Trophoblast cell (in vitro differentiated cells and primary cell): Measurements from ENCODE around the gene NTM. TPM values are rescaled to one million over a fixed set of nuclear protein-coding genes. Genes with fewer than 3 reads are reported as not detected.

Source experiments
- DNase-seq, 2 donors: peaks; one replicate each; pipeline ENCODE4 v3.0.0-alpha.2; 2016
- H2AFZ ChIP-seq: 2 replicates; pipeline ENCODE4 v1.6.1; 2013; ENCODE audit warnings: low read length, moderate library complexity, mild to moderate bottlenecking; ENCODE audit not compliant: insufficient read depth, poor library complexity
- H2AK5ac ChIP-seq: 2 replicates; pipeline ENCODE4 v1.6.1; 2013; ENCODE audit warnings: mild to moderate bottlenecking, low read length
- H2BK120ac ChIP-seq: 2 replicates; pipeline ENCODE4 v1.6.1; 2013; ENCODE audit warnings: low read length, mild to moderate bottlenecking, moderate library complexity; ENCODE audit not compliant: insufficient read depth, poor library complexity
- H2BK12ac ChIP-seq: 2 replicates; pipeline ENCODE4 v1.6.1; 2013; ENCODE audit warnings: mild to moderate bottlenecking, low read length, moderate library complexity
- H2BK5ac ChIP-seq: 2 replicates; pipeline ENCODE4 v1.6.1; 2013; ENCODE audit warnings: low read length, low read depth, moderate library complexity, mild to moderate bottlenecking; ENCODE audit not compliant: poor library complexity
- H3K14ac ChIP-seq: 2 replicates; pipeline ENCODE4 v1.6.1; 2013; ENCODE audit warnings: mild to moderate bottlenecking, low read length
- H3K18ac ChIP-seq: 2 replicates; pipeline ENCODE4 v1.6.1; 2013; ENCODE audit warnings: mild to moderate bottlenecking, low read length
- H3K23ac ChIP-seq: 2 replicates; pipeline ENCODE4 v1.6.1; 2013; ENCODE audit warnings: low read length
- H3K27ac ChIP-seq: 2 replicates; pipeline ENCODE4 v1.5.1; 2013; ENCODE audit warnings: low read depth, mild to moderate bottlenecking, inconsistent platforms, low read length, moderate library complexity
- H3K27me3 ChIP-seq: 2 replicates; pipeline ENCODE4 v1.6.1; 2013; ENCODE audit warnings: inconsistent platforms, mild to moderate bottlenecking, low read length, moderate library complexity; ENCODE audit not compliant: insufficient read depth
- H3K36me3 ChIP-seq, 2 experiments: 1 replicate in 1 of 2; 2 replicates in 1 of 2; pipeline ENCODE4 v1.6.1; 2013; ENCODE audit warnings: low read length in 2 of 2, mild to moderate bottlenecking in 2 of 2, moderate library complexity in 1 of 2; ENCODE audit not compliant: insufficient read depth in 2 of 2, control insufficient read depth in 1 of 2
- H3K4ac ChIP-seq: 2 replicates; pipeline ENCODE4 v1.6.1; 2013; ENCODE audit warnings: low read depth, mild to moderate bottlenecking, low read length, moderate library complexity
- H3K4me1 ChIP-seq, 2 experiments: 1 replicate in 1 of 2; 2 replicates in 1 of 2; pipeline ENCODE4 v1.6.1; 2013; ENCODE audit warnings: low read length in 2 of 2, mild to moderate bottlenecking in 2 of 2, moderate library complexity in 1 of 2; ENCODE audit not compliant: insufficient read depth in 2 of 2, control insufficient read depth in 1 of 2
- H3K4me2 ChIP-seq: 2 replicates; pipeline ENCODE4 v1.6.1; 2013; ENCODE audit warnings: inconsistent platforms, mild to moderate bottlenecking, low read length, moderate library complexity
- H3K4me3 ChIP-seq: 2 replicates; pipeline ENCODE4 v1.5.1; 2013; ENCODE audit warnings: mild to moderate bottlenecking, low read depth, low read length, inconsistent platforms
- H3K79me1 ChIP-seq: one replicate; pipeline ENCODE4 v1.6.1; 2013; ENCODE audit warnings: low read length
- H3K79me2 ChIP-seq: 2 replicates; pipeline ENCODE4 v1.6.1; 2013; ENCODE audit warnings: low read length, mild to moderate bottlenecking; ENCODE audit not compliant: control insufficient read depth, insufficient read depth, poor library complexity
- H3K9ac ChIP-seq: 2 replicates; pipeline ENCODE4 v1.6.1; 2013; ENCODE audit warnings: mild to moderate bottlenecking, low read length
- H3K9me3 ChIP-seq: 2 replicates; pipeline ENCODE4 v1.6.1; 2013; ENCODE audit warnings: low read depth, mild to moderate bottlenecking, control low read depth, inconsistent platforms, low read length; ENCODE audit not compliant: insufficient read depth
- H4K12ac ChIP-seq: 2 replicates; pipeline ENCODE4 v1.6.1; 2013; ENCODE audit warnings: low read depth, mild to moderate bottlenecking, low read length, moderate library complexity
- H4K8ac ChIP-seq: 2 replicates; pipeline ENCODE4 v1.6.1; 2013; ENCODE audit warnings: low read depth, mild to moderate bottlenecking, low read length, moderate library complexity
- H4K91ac ChIP-seq: one replicate; pipeline ENCODE4 v1.6.1; 2013; ENCODE audit warnings: low read depth, mild to moderate bottlenecking, low read length, moderate library complexity
- WGBS: extraction: QIAGEN DNeasy Blood & Tissue Kit; methylation state at CpG from one replicate; pipeline ENCODE4 v1.1.7; 2013; ENCODE audit warnings: missing lambda C conversion rate; ENCODE audit not compliant: insufficient read length, insufficient coverage; ENCODE audit errors: extremely low coverage; 5-methylcytosine and 5-hydroxymethylcytosine counted together
- polyA plus RNA-seq: library from polyadenylated mRNA; stranded (reverse); fragments of 200-250 nt; gene quantifications from 2 replicates; pipeline ENCODE4 v1.2.3, GENCODE V29; 2013

The NTM gene
- polyA plus RNA-seq = 0.32 and 0.33 TPM in 2 replicates

DNA sequence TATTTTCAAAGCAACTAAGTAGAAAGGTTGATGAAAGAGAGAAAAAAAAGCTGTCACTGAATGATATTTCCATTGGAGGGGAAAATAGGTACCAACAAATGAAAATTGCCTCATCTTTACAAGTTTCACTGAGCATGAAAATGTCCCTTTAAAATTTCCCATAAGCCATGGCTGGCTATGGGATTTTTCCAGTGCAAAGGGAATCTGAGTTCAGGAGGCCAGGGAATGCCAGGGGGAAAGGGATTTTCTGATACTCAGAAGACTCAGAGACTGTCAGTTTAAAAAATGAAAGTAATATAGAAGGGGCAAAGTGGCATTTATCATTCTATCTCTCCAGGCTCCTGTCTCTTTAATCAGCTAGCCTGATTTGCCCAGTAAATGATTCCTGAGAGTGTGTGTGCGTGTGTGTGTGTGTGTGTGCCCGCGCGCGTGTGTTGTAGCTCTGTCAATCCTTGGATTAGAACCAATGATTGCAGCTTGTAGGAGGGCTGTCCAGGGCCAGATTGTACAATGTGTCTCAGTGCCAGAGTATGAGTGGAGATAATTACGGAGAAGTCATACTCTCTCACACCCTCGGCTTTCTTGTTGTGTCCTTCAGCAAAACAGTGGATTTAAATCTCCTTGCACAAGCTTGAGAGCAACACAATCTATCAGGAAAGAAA lies at the start of gene NTM:
TSS of gene NTM (plus strand) at position 526 of the 662 bp plus-strand sequence.
- Histone ChIP-seq H3K18ac (no peak within 1 kb of the TSS), H3K27me3 (no peaks in the 10 kb centered on the region), H3K23ac (no peak within 1 kb of the TSS), H4K91ac (no peak within 1 kb of the TSS), H3K79me2 (no peaks in the 10 kb centered on the region), H2AK5ac (no peak within 1 kb of the TSS), H3K14ac (no peak within 1 kb of the TSS), H2BK12ac (no peak within 1 kb of the TSS), H3K4me2 (no peak within 1 kb of the TSS), H3K36me3 (no peaks in the 10 kb centered on the region), H3K4ac (no peak within 1 kb of the TSS), H3K9ac (no peak within 1 kb of the TSS), H3K4me1 (peaks cover 3% of the 10 kb centered on the region in 2 experiments), H3K79me1 (no peaks in the 10 kb centered on the region), H4K8ac (no peak within 1 kb of the TSS), H2BK120ac (no peak within 1 kb of the TSS), H3K9me3 (no peaks in the 10 kb centered on the region), H3K4me3 (no peak within 1 kb of the TSS), H2BK5ac (no peak within 1 kb of the TSS), H4K12ac (no peak within 1 kb of the TSS), H3K27ac (no peak within 1 kb of the TSS), H2AFZ (no peak within 1 kb of the TSS)
- no peak for DNase-seq
- no CpG with 5 or more reads among the region's 7 CpGs for WGBS

DNA sequence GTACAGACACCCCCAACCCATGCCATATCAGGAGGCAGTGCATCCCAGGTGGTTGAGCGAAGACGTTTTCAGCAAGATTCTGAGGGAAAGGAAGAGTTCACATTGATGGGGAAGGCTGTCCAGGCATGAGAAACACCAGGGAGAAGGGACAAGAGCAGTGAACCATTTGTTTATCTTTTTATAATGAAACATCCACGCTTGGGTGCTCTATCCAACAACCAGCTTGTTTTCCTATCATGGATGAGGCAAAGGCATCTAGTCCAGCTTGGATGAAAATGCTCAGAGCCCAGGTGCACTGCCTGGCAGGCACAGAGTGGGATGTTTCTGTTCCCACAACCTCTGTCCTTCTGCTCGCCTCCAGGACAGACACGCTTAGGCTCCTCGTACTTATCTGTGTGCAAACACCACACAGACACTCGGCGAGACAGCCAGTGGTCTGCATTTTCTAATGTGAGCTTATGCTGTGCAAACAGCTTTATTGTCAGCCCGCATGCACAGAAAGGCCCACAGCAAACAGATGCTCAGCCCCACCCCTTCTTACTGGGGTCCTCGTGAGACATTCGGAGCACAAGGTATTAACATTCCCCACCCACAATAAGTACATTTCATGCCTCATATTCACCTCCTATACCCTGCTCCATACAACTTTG lies 45.4 kb upstream of the NTM start:
- no peaks in the 10 kb centered on the region for H3K4me1 ChIP-seq
- H4K12ac ChIP-seq = no peak overlapping the region
- no peak overlapping the region for H3K4ac ChIP-seq
- no peak overlapping the region for H3K27ac ChIP-seq
- H3K23ac ChIP-seq = no peak overlapping the region
- H3K4me3 ChIP-seq = no peak overlapping the region
- no peak overlapping the region for H2AFZ ChIP-seq
- H4K91ac ChIP-seq = no peak overlapping the region
- no peak for DNase-seq
- H3K18ac ChIP-seq = no peak overlapping the region
- H3K9ac ChIP-seq = no peak overlapping the region
- no peaks in the 10 kb centered on the region for H3K27me3 ChIP-seq
- no peak overlapping the region for H2BK12ac ChIP-seq
- H2BK5ac ChIP-seq = no peak overlapping the region
- H3K79me1 ChIP-seq = no peaks in the 10 kb centered on the region
- H3K9me3 ChIP-seq = peaks cover 1% of the 10 kb centered on the region
- no peak overlapping the region for H2AK5ac ChIP-seq
- no peak overlapping the region for H3K14ac ChIP-seq
- no peak overlapping the region for H3K4me2 ChIP-seq
- H2BK120ac ChIP-seq = no peak overlapping the region
- H3K36me3 ChIP-seq = no peaks in the 10 kb centered on the region
- no CpG with 5 or more reads among the region's 11 CpGs for WGBS
- no peaks in the 10 kb centered on the region for H3K79me2 ChIP-seq
- no peak overlapping the region for H4K8ac ChIP-seq

DNA sequence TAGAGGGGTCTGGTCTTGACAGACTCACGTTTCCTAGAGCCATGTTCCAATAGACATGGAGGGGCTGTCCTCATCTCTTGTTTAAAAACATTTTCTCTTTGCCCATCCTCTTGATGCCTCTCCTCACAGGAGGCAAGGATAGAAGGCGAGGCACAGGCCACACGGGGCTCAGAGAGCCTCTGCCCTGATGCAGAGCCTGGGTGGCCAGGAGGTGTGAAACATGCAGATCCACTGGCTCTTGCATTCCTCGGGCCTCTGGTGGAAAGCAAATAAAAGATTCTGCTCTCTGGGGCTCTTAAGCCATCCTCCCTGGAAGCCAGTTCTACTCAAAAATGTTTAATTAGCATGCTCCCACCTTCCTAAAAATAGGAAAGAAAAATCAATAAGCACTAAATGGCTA lies 43.6 kb upstream of the NTM start:
- Histone ChIP-seq H3K79me1 (no peaks in the 10 kb centered on the region), H2BK5ac (no peak overlapping the region), H3K27ac (no peak overlapping the region), H3K9me3 (peaks cover 3% of the 10 kb centered on the region), H2AFZ (no peak overlapping the region), H4K91ac (no peak overlapping the region), H4K12ac (no peak overlapping the region), H3K79me2 (no peaks in the 10 kb centered on the region), H3K36me3 (no peaks in the 10 kb centered on the region), H3K18ac (no peak overlapping the region), H3K14ac (no peak overlapping the region), H2BK12ac (no peak overlapping the region), H3K23ac (no peak overlapping the region), H4K8ac (no peak overlapping the region), H2AK5ac (no peak overlapping the region), H3K9ac (no peak overlapping the region), H3K4me2 (no peak overlapping the region), H3K4me3 (no peak overlapping the region), H3K4ac (no peak overlapping the region), H3K4me1 (no peaks in the 10 kb centered on the region), H3K27me3 (no peaks in the 10 kb centered on the region), H2BK120ac (no peak overlapping the region)
- no peak for DNase-seq
- no CpG with 5 or more reads among the region's 4 CpGs for WGBS

DNA sequence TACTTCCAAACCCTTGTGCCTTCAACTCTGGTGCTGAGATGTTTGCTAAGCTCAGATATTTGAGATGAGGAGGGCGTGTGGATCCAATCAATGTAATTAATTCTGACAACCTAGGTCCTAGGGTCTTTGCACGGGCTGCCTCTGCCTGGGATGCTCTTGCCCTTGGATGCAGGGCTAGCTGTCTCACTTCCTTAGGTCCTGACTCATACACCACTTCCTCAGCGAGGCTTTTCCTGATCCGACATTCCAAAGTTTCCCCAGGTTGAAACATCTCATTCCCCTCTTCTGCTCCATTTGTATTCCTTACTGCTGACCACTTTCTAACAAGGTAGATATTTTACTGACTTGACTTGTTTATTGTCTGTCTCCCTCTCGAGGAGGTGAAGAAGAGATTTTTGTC lies 43.0 kb upstream of the NTM start:
- Histone ChIP-seq H3K9ac (no peak overlapping the region), H3K36me3 (no peaks in the 10 kb centered on the region), H3K79me1 (no peaks in the 10 kb centered on the region), H4K91ac (no peak overlapping the region), H3K27ac (no peak overlapping the region), H3K18ac (no peak overlapping the region), H3K14ac (no peak overlapping the region), H2BK120ac (no peak overlapping the region), H3K4ac (no peak overlapping the region), H3K4me3 (no peak overlapping the region), H4K12ac (no peak overlapping the region), H3K9me3 (peaks cover 3% of the 10 kb centered on the region), H2AK5ac (no peak overlapping the region), H2BK12ac (no peak overlapping the region), H2AFZ (no peak overlapping the region), H2BK5ac (no peak overlapping the region), H3K4me1 (no peaks in the 10 kb centered on the region), H3K79me2 (no peaks in the 10 kb centered on the region), H3K23ac (no peak overlapping the region), H3K4me2 (no peak overlapping the region), H3K27me3 (no peaks in the 10 kb centered on the region), H4K8ac (no peak overlapping the region)
- DNase-seq = no peak
- no CpG with 5 or more reads among the region's 5 CpGs for WGBS
